OCI-LY7 (cell line): ENCODE data around the gene ULK3. TPM values are rescaled to one million over a fixed set of nuclear protein-coding genes. Genes with fewer than 3 reads are reported as not detected.

Source experiments
- BruUV-seq: library from RNA; stranded (reverse); fragments of 400-500 nt; replicated peaks from 2 replicates; lab custom pipeline; 2021; lab: Mats Ljungman, UMichigan
- CTCF ChIA-PET: fragments of 300-600 bp; sonication (Branson Sonifier 250); formaldehyde crosslinking; loops from one replicate; lab custom pipeline; 2022; ENCODE audit warnings: antibody characterized with exemption; ENCODE audit not compliant: unreplicated experiment; lab: Charles Lee
- POLR2A ChIA-PET: fragments of 300-600 bp; sonication (Branson Sonifier 250); formaldehyde crosslinking; loops from one replicate; lab custom pipeline; 2022; ENCODE audit warnings: antibody characterized with exemption; lab: Charles Lee
- DNase-seq: peaks from one replicate; pipeline ENCODE4 v3.0.0-alpha.2; 2015; ENCODE audit warnings: low spot score
- H2AFZ ChIP-seq: fragments of 200-600 bp; sonication (generic), shearing (Covaris generic); 2 replicates; pipeline ENCODE4 v1.6.1; 2014; ENCODE audit warnings: mild to moderate bottlenecking, antibody characterized with exemption, low read length, moderate library complexity
- H3K27ac ChIP-seq: fragments of 200-600 bp; sonication (generic); 2 replicates; pipeline ENCODE4 v1.5.1; 2014; ENCODE audit warnings: mixed run types, low read depth, mild to moderate bottlenecking, moderate library complexity, low read length, inconsistent platforms; ENCODE audit not compliant: poor library complexity, severe bottlenecking
- H3K36me3 ChIP-seq: fragments of 200-600 bp; sonication (generic); 2 replicates; pipeline ENCODE4 v1.6.1; 2014; ENCODE audit warnings: mild to moderate bottlenecking, antibody characterized with exemption, low read length, moderate library complexity, mixed read lengths; ENCODE audit not compliant: insufficient read depth
- H3K4me1 ChIP-seq: fragments of 200-600 bp; sonication (generic); 2 replicates; pipeline ENCODE4 v1.5.1; 2014; ENCODE audit warnings: mild to moderate bottlenecking, low read length; ENCODE audit not compliant: insufficient read depth, poor library complexity, severe bottlenecking
- H3K4me2 ChIP-seq: fragments of 200-600 bp; sonication (generic); 2 replicates; pipeline ENCODE4 v1.6.1; 2014; ENCODE audit warnings: mild to moderate bottlenecking, low read length
- H3K4me3 ChIP-seq: fragments of 200-600 bp; sonication (generic); 2 replicates; pipeline ENCODE4 v1.5.1; 2014; ENCODE audit warnings: mild to moderate bottlenecking, low read depth, low read length; ENCODE audit not compliant: poor library complexity, severe bottlenecking
- H3K79me2 ChIP-seq: fragments of 200-600 bp; sonication (generic); 2 replicates; pipeline ENCODE4 v1.6.1; 2016; ENCODE audit warnings: low read depth, mild to moderate bottlenecking, low read length, moderate library complexity, mixed read lengths; ENCODE audit not compliant: insufficient read depth
- H3K9me2 ChIP-seq: fragments of 200-600 bp; sonication (generic); 2 replicates; pipeline ENCODE4 v1.6.1; 2016; ENCODE audit warnings: mild to moderate bottlenecking, low read length, mixed read lengths; ENCODE audit not compliant: insufficient read depth
- H3K9me3 ChIP-seq: fragments of 200-600 bp; sonication (generic); 2 replicates; pipeline ENCODE4 v1.6.1; 2014; ENCODE audit warnings: mild to moderate bottlenecking, mixed run types, low read length, mixed read lengths
- H4K20me1 ChIP-seq: fragments of 200-600 bp; sonication (generic); 2 replicates; pipeline ENCODE4 v1.6.1; 2014; ENCODE audit warnings: mild to moderate bottlenecking, antibody characterized with exemption, low read length, moderate library complexity, mixed read lengths; ENCODE audit not compliant: insufficient read depth
- CTCF ChIP-seq: fragments of 200-600 bp; sonication (generic); conservative IDR thresholded peaks from 2 replicates; pipeline ENCODE4 v1.5.1; 2014; ENCODE audit warnings: mild to moderate bottlenecking, antibody characterized with exemption, low read length, moderate library complexity, mixed read lengths
- EZH2phosphoT487 ChIP-seq: fragments of 200-600 bp; sonication (generic); IDR thresholded peaks from 2 replicates; pipeline ENCODE4 v1.6.1; 2018; ENCODE audit warnings: low read depth, borderline replicate concordance, mild to moderate bottlenecking, mixed run types, antibody characterized with exemption, low read length, moderate library complexity, mixed read lengths
- intact Hi-C: fragments of 100-400 bp; cut with micrococcal nuclease; formaldehyde crosslinking; loops from one replicate; pipeline ENCODE4 v1.10.0; 2022; ENCODE audit not compliant: unreplicated experiment
- total RNA-seq, 2 experiments: library from RNA; depleted of rRNA in 1 of 2; stranded (reverse); fragments of >200 nt in 1 of 2; shearing (Covaris generic) in 1 of 2; gene quantifications; 2 replicates each; pipeline ENCODE4 v1.2.3, GENCODE V29; 2014 to 2022

Gene ULK3
- total RNA-seq, 2 experiments from 2014 or later: 31.7 to 46.4 TPM

- intact Hi-C loops: no loop called here
- Histone ChIP-seq H3K4me1 (peaks cover 16% of the 10 kb centered on the region), H3K27ac (no peak overlapping the region), H4K20me1 (no peaks in the 10 kb centered on the region), H3K79me2 (peaks cover 40% of the 10 kb centered on the region), H2AFZ (no peak overlapping the region), H3K4me3 (no peak overlapping the region), H3K9me2 (no peaks in the 10 kb centered on the region), H3K4me2 (no peak overlapping the region), H3K9me3 (peaks cover 10% of the 10 kb centered on the region), H3K36me3 (peaks cover 25% of the 10 kb centered on the region)
- TF ChIP-seq EZH2phosphoT487: no peak
- TF ChIP-seq CTCF: no peak
- ChIA-PET POLR2A (interaction anchor here (0.7 kb wide), 1 partner anchor 20 kb away, joined by 3 read pairs; the partner anchor contains the start of gene ULK3), CTCF (no interaction called here)
- BruUV-seq: no TSS peak
- no peak for DNase-seq
Measured at GRCh38 chr15:74863239-74864056, 20.5 kb upstream of the ULK3 start.

DNA sequence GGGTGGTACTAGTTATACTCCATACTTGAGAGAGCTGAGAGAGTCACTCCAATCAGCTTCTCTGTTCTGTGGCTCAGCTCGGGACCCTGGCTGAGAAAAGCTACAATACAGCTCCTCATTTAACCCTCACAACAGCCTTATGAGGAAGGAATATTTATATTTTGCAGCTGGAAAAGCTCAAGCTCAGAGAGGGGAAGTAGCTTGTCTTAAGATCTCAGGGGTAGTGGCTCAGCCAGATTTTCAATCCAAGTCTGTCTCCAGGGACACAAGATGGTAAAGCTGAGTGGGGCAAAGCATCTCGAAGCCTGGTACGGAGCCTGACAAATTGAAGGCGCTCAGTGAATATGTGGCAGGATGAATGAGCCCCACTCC, 15.4 kb upstream of the ULK3 start:
- CTCF ChIA-PET: interaction anchor here (1.0 kb wide), 1 partner anchor 12 kb away, joined by 3 read pairs; no protein-coding TSS in a partner anchor
- TF ChIP-seq CTCF: no peak
- no peak for TF ChIP-seq EZH2phosphoT487
- peak overlapping the region; percentile 51 for H3K27ac ChIP-seq

More for the DNA sequence above, 15.4 kb upstream of the ULK3 start:
- Histone ChIP-seq H3K9me2 (no peaks in the 10 kb centered on the region), H3K4me1 (peaks cover 43% of the 10 kb centered on the region), H3K79me2 (peaks cover 23% of the 10 kb centered on the region; the same call in 1 of the 2 replicates), H4K20me1 (no peaks in the 10 kb centered on the region), H2AFZ (no peak overlapping the region), H3K4me2 (peak overlapping the region; percentile 49), H3K36me3 (peaks cover 15% of the 10 kb centered on the region; the same call in 1 of the 2 replicates), H3K4me3 (no peak overlapping the region), H3K9me3 (no peaks in the 10 kb centered on the region)
- no TSS peak for BruUV-seq
- POLR2A ChIA-PET: interaction anchor here (0.5 to 1.9 kb wide), 9 partner anchors 12 to 380 kb away, joined by 3 to 18 read pairs (median 4); partner anchors contain the start of gene ULK3
- intact Hi-C loops: no loop called here
- no peak for DNase-seq
